GM12875 (cell line): ENCODE data around the gene CSAD.

Source experiments
- H3K4me3 ChIP-seq: one replicate; pipeline ENCODE4 v1.5.1; 2011; ENCODE audit warnings: low read depth, low read length, control low read depth
- CTCF ChIP-seq: IDR thresholded peaks from 2 replicates; pipeline ENCODE4 v1.5.1; 2011; ENCODE audit warnings: low read depth, mild to moderate bottlenecking, control low read depth, inconsistent platforms, low read length, moderate library complexity, borderline replicate concordance; ENCODE audit not compliant: insufficient read depth

The CSAD gene

GRCh38 chr12:53211476-53212381 lies 31.0 kb upstream of the CSAD start:
- no peak overlapping the region for H3K4me3 ChIP-seq
- peak; percentile 79 for TF ChIP-seq CTCF

- TF ChIP-seq CTCF, result no peak
- no peak overlapping the region for H3K4me3 ChIP-seq
These were observed 30.1 kb upstream of the CSAD start for GRCh38 chr12:53210843-53211242.

GRCh38 chr12:53208877-53209463 lies 28.2 kb upstream of the CSAD start:
- H3K4me3 ChIP-seq, result peak overlapping the region; percentile 48
- TF ChIP-seq CTCF, result no peak

GRCh38 chr12:53208435-53208834 lies 27.7 kb upstream of the CSAD start:
- TF ChIP-seq CTCF, result no peak
- H3K4me3 ChIP-seq, result no peak overlapping the region

- no peak for TF ChIP-seq CTCF
- peak within 1 kb of the TSS; percentile 95 for H3K4me3 ChIP-seq
These were observed 26.3 kb upstream of the CSAD start, which contains the start of gene ITGB7 for GRCh38 chr12:53207042-53207441. Gene ITGB7 (minus strand): TSS chr12:53207251. CDS start chr12:53200443, 6,808 bp downstream.

GRCh38 chr12:53205747-53206419 lies 25.2 kb upstream of the CSAD start:
- peak overlapping the region; percentile 95 for H3K4me3 ChIP-seq
- no peak for TF ChIP-seq CTCF

GRCh38 chr12:53204351-53204750 lies 23.6 kb upstream of the CSAD start:
- peak overlapping the region; percentile 95 for H3K4me3 ChIP-seq
- no peak for TF ChIP-seq CTCF

GRCh38 chr12:53202316-53202715 lies 21.6 kb upstream of the CSAD start:
- peak overlapping the region; percentile 19 for H3K4me3 ChIP-seq
